Measurements from ENCODE around the gene KAT8.
"Not testable (repeated sequence)": the region's sequence is repeated elsewhere in the genome, so short reads cannot be mapped to it uniquely, and the experiment has no call there.

KAT8 gene

DNA sequence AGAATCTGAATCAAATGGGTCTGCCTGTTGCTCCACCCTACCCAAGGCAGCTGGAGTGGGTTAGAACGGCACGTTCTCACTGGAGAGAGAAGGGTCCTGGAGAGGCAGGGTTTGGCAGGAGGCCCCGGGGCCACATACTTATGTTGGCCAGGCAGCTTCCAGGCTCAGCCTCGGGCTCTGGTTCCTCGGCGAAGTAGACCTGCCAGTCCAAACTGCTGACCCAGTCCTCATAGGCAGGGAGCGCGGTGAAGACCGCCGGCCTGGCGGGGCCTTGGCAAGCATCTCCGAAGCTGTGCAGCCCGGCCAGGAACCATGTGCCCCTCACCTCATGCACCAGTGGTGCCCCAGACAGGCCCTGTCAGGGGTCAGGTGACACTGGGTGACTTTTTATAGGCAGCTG is 33.5 kb upstream of the KAT8 start:
- DNase-seq (ENCODE audit: low read depth in 2 of 2), result no peak

DNA sequence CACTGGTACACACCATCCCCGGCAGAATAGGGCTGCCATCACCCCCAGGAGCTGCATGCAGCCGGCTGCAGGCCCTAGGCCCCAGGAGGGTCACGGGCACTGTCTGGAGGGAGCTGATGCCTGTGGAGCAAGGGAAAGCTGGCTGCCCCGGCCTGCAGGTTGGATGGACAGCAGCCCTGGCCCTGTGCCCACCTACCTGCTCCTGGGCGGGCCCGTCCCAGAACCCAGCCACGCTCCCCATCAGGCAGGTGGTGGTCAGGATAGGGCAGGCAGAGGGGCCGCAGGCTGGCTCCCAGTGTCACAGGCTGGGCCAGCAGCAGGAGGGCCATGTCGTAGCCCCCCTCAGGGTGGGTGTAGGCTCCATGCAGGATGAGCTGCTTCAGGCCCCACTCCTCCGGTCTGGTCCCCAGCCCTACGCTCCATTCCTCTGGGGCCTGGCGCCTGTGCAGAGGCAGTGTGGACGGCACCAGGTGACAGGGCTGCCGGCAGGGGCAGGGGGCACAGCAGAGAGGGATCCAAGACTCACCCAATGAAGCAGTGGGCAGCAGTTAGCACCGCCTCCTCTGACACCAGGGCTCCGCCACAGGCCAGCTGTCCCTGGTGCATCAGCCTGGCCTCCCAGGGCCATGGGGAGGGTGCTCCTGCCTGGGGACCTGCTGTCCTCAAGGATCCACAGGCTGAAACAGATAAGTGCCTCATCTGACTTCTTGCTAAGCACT is 32.7 kb upstream of the KAT8 start:
- no peak for DNase-seq (ENCODE audit: low read depth in 2 of 2)

DNA sequence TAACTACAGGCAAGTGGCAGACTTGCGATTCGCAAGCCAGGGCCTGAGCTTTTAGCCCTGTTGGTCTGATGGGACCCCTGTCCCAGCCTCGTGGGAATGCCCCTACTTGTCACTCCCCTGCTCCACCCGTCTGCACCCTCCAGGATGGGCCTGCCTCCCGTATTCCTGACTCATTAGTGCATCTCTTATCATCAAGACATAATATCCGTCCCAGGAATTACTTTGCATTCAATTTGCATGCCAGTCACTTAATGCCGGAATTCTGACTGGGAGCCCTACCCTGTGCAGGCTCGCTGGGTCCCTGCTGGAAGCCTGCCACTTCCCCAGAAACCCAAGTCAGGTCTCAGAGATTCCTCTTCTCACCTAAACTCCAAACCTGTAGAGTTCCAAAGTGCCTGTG is 32.1 kb upstream of the KAT8 start:
- DNase-seq (ENCODE audit: low read depth in 2 of 2), result no peak

DNA sequence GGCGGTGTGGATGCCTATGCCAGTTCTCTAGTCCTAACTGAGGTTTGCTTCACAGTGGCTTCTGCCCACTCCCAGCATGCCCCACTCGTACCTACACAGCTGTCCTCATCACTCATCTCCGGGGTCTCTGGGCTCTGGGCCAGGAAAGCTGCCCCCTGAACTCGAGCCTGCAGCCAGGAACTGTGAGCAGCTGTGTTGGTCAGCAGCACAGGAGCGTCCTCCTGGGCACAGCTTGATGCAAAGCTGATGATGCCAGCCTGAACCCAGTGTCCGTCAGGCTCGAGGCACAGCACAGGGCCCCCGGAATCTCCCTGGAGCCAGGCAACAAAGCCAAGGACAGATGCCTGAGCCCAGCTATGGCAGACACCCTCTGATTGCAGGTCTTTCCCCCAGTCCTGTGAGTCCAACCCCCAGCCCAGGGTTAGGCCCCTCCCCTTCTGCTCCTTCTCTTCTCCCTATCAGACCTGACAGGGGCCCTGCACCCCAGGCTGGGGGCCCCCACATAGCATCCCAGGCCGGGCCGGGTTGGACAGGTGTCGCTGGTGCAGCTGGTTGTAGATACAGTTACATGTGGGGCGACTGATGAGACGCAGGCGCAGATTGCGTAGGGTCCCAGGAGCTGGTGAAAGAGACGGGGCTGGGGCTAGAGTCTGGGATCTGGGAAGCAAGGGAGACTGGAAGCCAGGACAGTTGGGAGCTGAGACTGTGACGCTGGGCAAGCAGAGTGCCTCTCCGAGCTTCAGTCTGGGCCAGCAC is 31.4 kb upstream of the KAT8 start:
- DNase-seq (ENCODE audit: low read depth in 2 of 2), result no peak

DNA sequence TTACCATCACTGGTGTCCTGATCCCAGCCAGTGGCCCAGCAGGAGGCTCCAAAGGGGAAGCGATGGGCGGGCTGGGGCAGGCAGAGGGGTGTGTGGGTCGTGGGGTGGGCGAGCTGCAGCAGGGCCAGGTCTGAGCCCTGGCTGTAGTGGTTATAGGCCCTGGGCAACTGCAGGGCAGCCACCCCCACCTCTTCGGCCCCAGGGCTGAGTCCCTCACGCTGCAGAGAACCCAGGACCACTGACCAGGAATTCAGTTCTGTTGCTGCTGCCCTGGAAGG is 30.9 kb upstream of the KAT8 start:
- no peak for DNase-seq (ENCODE audit: low read depth in 2 of 2)

DNA sequence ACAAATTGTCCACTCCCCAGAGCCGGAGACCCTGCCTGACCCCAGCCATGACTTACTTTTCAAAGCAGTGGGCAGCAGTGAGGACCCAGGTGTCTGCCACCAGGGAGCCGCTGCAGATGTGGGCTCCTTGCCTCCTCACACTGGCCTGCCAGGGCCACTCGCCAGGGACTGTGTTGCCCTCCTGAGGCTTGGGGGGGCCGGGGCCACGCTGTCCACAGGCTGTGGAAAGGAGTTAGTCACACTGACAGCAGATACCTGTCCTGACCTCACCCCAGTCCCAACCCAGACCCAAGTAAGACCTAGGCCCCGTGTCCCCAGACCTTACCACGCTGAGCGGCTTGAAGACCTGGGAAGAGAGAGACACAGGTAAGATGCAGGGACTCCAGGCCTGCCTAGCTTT is 30.0 kb upstream of the KAT8 start:
- DNase-seq (ENCODE audit: low read depth in 2 of 2), result no peak

DNA sequence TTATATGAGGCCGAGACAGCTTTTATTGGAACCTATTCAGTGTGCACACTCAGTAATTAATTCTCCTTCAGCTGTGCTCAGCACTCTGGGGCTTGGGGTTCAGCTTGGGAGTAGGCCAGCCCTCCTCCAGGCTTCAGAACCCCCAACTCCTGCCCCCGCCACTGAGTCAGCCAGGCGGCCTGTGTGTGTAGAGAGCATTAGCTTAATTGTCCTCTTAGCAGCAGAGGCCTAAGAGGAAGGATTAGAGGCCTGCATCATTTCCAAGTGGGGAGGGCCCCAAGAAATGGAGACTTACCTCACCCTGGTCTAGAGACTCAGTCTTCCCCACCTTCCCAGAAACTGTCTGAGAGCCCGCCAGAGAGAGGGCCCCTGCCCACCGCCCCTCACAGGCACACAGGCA is 29.5 kb upstream of the KAT8 start:
- DNase-seq (ENCODE audit: low read depth in 2 of 2), result no peak

DNA sequence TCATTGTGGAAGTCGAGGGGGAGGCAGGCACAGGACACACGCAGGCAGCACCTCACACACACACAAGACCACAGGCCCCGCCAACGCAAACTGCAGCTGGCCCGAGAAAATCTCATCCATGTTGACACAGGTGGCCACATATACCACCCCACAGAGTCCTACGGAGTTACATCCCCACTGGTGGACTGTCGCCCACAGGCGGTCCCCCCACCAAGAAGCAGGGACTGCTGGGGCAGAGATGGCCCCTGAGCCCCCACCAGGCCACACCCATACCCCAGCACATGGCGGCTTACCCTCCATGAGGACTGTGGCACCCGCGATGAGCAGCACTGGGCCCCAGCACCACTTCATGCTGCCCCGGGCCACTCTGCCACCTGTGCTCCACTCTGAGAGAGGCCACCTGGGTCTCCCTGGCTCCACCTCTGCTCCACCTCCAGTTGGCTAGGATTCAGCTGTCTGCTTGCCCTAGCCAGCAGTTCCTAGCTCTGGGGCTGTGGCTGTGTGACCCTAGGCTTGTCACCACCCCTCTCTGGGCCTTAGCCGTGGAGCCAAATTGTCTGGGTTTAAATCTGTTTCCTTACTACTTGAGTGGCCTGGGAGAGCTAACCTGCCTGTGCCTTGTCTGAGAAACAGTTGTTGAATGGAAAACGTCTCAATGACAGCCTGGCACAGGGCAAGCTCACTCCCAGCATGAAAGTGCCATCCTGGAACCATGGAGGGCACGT is 28.8 kb upstream of the KAT8 start, which contains the start of gene PRSS53:
PRSS53 (minus strand) TSS at position 485 of the 725 bp plus-strand sequence; CDS start at position 351, 134 bp downstream.
- DNase-seq (ENCODE audit: low read depth in 2 of 2), result no peak

DNA sequence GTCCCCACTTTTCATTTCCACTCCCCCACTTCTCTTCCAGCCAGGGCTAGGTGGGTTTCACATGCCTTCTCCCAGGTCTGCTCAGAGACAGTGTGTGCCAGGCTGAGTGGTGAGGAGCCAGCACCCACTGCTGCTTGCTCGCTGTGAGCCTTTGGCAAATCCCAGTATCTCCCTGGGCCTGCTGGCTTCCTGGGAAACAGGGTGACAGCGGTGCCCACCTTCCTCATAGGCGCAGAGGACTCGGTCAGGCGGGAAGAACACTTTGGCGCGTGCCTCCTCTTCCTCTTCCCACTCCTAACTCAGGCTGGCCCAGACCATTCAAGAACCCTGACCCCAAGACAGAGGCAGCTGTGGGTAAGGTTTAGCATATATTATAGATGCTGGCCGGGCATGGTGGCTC is 28.3 kb upstream of the KAT8 start:
- no peak for DNase-seq (ENCODE audit: low read depth in 2 of 2)

DNA sequence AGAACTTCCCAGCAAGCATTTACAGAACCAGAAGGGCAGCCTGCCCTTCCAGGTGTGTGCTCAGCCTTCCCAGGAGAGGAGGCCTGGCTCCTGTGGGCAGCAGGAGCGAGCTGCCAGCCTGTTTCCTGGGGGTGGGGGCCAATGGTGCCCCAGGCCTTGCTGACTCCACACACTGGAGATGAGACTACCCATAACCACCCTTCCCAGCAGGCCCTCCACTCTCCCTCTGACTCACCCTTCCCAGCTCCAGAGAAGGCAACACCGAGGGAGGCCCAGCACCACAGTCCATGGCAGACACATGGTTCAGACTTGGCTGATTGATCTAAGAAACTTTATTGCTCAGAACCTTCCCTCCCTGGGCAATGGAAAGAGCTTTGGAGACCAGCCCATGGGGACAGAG is 26.9 kb upstream of the KAT8 start:
- no peak for DNase-seq (ENCODE audit: low read depth in 2 of 2)

DNA sequence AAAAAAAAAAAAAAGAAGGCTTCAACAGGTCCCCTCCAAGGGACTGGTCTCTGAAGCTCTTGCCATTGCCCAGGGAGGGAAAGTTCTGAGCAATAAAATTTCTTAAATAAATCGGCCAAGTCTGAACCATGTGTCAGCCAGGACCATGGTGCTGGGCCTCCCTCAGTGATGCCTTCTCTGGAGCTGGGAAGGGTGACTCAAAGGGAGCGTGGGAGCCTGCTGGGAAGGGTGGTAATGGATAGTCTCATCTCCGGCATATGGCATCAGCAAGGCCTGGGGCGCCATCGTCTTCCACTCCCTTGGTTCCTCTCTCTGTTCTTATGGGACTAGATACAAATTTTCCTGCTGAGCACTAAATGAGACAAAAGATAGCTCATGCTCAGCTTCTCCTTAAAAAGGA is 25.1 kb upstream of the KAT8 start:
- DNase-seq (ENCODE audit: low read depth in 2 of 2), result no peak

DNA sequence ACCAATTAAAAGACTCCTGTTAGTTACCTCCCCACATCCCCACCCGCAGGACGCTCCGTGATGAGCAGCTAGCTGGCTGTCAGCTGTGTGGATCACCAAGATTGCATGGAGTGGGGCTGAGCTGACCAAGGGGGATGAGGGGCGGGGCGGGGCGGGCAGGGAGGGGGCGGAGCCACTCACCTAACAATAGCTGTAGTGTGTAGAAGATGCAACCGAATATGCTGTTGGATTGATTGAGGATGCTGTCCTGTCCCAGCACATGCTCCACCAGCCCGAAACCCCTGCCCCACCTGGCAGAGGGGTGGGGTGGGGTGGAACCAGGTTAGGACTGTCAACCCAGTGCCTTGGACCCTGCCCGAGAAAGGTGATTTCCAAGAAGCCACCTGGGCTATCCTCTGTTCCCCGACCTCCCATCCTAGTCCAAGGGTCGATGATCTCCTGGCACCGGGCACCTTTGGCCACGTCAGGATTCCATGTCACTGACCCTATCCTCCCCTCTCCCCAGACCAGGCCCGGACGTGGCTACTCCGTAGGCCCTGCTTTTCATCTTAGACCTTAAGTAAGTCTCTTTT is 24.2 kb upstream of the KAT8 start:
- DNase-seq (ENCODE audit: low read depth in 2 of 2), result no peak

DNA sequence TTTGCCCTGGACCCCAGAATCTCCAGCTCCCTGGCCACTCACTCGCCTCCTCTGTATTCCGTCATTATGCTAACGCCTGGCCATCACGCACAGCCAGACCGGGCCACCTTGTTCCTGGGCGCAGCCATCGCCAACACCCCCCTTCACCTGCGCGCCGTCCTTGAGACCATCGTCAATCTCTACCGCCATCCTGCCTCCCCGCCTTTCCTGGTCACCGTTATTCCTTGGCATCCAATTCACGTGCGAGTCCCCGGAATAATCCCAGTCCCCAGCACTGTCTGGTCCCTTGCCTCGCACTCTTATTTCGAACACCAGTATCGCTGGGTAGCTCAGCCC is 23.4 kb upstream of the KAT8 start:
- DNase-seq (ENCODE audit: low read depth in 2 of 2), result no peak

DNA sequence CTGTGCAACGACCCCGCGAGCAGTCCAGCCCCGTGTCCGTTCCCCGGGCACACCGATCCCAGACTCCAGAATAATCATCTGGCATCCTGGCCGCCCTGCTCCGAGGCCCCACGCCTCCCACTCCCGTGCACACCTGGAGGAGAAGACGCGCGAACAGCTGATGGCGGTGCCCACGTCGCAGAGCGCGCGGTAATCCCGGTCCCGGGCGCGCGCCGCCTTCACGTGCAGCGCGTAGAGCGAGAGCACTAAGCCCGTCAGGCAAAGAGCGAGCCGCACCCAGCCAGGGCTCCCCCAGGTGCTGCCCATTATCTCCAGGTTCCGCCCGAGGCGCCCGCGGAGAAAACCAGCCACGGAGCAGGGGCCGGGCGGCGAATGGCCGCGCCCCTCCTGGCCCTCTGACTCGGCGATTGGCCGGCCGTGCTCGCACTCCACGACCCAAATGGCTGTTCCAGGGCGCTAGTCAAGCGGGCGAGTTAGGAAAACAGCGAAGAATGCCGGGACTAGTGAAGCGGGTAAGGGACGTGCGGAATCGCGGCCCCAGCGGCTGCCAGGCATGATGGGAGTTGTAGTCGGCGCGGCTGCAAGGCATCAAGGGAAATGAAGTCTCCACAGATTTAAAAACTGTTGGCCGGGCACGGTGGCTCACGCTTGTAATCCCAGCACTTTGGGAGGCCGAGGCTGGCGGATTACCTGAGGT is 22.9 kb upstream of the KAT8 start, which contains the start of gene VKORC1:
VKORC1 (minus strand) TSS at position 374 of the 697 bp plus-strand sequence; CDS start at position 306, 68 bp downstream.
- peak; percentile 94 to 95 for DNase-seq (ENCODE audit: low read depth in 2 of 2)

DNA sequence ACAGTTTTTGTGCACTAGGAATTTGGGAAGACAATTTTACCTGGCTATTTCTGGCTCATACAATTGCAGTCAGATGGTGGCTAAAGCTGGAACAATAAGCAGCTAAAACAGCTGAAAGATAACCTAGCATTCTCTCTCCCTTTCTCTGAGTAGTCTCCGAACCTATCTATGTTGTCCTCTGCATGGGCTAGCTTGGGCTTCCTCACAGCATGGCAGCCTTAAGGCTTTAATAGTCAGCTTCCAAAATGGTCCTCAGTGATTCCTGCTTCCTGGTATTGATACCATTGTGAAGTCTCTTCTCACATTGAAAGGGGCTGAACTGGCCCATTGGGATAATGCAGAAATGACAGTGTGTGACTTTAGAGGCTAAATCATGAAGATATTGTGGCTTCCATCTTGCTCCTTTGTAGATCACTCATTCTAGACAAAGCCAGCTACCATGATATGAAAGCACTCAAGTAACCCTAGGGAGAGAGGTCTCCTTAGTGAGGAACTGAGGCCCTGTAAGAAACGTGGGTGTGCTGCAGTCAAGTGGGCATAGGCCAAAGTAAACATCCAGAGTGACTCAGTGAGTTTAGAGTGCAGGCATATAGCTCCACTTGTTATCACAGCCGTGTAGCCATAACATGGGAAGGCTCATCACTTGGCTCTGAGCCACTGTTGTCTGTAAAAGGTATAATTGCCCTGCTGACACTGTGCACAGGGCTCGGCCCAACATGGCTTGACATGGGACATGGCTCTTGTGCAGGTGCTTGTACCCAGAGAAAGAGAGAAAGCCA is 17.4 kb upstream of the KAT8 start:
- DNase-seq (ENCODE audit: low read depth in 2 of 2), result no peak

DNA sequence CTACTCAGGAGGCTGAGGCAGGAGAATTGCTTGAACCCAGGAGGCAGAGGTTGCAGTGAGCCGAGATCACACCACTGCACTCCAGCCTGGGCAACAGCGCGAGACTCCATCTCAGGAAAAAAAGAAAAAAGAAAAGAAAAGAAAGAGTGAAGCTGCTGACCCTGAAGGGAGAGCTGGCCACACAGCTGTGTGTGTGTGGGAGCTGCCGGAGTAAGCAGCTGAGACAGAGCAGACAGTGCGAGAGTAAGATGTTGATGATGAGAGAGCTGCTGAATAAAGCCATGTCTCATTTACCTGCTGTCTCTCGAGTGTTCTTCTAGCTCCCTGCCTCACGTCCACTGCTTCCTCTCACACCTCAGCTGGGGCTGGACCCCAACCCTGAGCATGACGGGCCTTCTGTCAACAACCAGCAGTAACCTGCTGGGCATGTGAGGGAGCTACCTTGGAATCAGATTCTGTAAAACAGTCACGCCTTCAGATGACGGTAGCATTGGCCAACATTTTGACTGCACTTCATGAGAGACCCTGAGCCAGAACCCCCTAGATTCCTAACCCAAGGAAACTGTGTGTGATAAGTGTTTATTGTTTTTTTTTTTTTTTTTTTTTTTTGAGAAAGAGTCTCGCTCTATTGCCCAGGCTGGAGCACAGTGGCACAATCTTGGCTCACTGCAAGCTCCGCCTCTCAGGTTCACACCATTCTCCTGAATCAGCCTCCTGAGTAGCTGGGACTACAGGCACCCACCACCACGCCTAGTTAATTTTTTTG is 16.4 kb upstream of the KAT8 start:
- not testable (repeated sequence) for DNase-seq (ENCODE audit: low read depth in 2 of 2)

DNA sequence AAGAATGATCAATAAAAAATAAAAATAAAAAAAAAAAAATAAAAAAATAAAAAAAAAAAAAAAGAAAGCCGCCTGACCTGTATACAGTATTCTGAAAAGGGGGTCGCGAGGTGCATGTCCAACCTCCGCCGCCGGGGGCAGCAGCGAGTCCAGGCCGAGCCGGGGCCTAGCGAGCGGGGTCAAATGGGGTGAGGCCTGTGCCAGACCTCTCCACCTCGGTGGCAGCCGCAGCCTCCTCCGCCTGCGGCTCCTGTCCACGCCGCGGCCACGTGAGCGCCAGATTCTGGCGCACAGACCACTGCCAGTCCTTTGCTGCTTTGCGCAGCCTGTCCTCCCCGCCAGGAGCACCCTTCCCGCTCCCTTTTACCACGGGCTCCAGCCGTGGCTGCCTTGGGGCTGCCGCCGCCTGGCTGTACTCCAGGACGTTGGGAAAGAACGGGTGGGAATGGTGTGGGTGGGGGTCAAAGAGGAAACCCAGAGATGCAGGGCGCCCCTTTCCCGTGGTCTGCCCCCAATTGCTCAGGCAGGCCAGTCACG is 11.7 kb upstream of the KAT8 start:
- DNase-seq (ENCODE audit: low read depth in 2 of 2), result no peak

DNA sequence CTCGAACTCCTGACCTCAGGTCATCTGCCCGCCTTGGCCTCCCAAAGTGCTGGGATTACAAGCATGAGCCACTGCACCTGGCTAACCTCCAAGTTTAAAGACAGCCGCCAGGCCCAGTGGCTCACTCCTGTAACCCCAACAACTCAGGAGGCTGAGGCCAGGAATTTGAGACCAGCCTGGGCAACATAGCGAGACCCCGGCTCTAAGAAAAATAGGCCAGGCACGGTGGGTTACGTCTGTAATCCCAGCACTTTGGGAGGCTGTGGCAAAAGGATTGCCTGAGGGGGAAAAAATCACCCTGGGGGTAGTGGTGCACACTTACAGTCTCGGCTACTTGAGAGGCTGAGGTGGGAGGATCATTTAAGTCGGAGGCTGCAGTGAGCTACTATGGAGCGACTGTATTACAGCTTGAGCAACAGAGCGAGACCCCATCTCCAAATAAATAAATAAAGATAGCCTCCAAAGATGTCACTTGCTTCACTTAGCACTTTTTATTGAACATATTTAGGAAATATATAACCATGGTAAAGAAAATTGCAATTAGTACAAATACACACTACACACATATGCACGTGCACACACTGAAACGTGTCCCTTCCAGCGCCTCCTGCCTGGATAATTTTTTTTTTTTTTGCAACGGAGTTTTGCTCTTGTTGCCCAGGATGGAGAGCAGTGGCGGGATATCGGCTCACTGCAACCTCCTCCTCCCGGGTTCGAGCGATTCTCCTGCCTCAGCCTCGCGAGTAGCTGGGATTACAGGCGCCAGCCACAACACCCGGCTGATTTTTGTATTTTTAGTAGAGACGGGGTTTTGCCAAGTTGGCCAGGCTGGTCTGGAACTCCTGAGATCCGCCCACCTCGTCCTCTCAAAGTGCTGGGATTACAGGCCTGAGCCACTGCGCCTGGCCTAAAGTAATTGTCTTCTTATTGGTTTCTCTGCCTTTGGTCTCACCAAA is 10.7 kb upstream of the KAT8 start:
- DNase-seq (ENCODE audit: low read depth in 2 of 2), result no peak

DNA sequence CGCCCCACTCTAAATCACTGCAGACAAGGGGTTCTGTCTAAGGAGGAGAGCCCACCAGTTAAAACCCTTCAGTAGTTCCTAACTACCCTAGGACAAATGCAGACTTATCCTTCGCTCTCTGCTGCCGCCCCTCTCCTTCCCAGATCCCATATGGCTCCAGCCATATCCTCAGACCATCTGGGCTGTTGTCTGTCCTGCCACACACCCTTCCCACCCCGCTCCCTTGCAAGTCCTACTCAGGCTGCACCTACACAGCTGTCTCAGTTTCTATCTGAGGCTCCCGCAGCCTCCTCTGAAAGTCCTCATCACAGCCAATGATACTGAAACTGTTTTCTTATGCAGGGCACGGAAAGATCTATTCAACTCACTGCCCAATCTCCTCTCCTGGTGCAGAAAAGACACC is 10.0 kb upstream of the KAT8 start:
- DNase-seq (ENCODE audit: low read depth in 2 of 2), result no peak
